GM18511 (cell line): Measurements from ENCODE around the gene RBM38.

Experiments used
- ATAC-seq: cut with Tn5 transposase; IDR thresholded peaks from one replicate; pipeline ENCODE4 v1.9.1; 2021; ENCODE audit warnings: mild to moderate bottlenecking, moderate library complexity; ENCODE audit not compliant: unreplicated experiment

The RBM38 gene

GRCh38 chr20:57433657-57434389, 42.6 kb downstream of the RBM38 start:
- no peak for ATAC-seq

- no peak for ATAC-seq
These were observed 43.1 kb downstream of the RBM38 start for GRCh38 chr20:57434390-57434700.

GRCh38 chr20:57435105-57435497, 43.9 kb downstream of the RBM38 start:
- no peak for ATAC-seq

- ATAC-seq = no peak
These were observed 44.5 kb downstream of the RBM38 start for GRCh38 chr20:57435498-57436222.

- no peak for ATAC-seq
These were observed 45.0 kb downstream of the RBM38 start for GRCh38 chr20:57436223-57436545.

- ATAC-seq = no peak
These were observed 46.1 kb downstream of the RBM38 start for GRCh38 chr20:57437267-57437666.

GRCh38 chr20:57437672-57438330, 46.6 kb downstream of the RBM38 start:
- no peak for ATAC-seq

- no peak for ATAC-seq
These were observed 47.4 kb downstream of the RBM38 start for GRCh38 chr20:57438552-57438951.

GRCh38 chr20:57439432-57439831, 48.2 kb downstream of the RBM38 start:
- no peak for ATAC-seq

GRCh38 chr20:57439993-57440392, 48.8 kb downstream of the RBM38 start:
- no peak for ATAC-seq

- ATAC-seq = no peak
These were observed 49.7 kb downstream of the RBM38 start for GRCh38 chr20:57440678-57441509.

GRCh38 chr20:57441510-57442154, 50.4 kb downstream of the RBM38 start:
- no peak for ATAC-seq

GRCh38 chr20:57442158-57442887, 51.1 kb downstream of the RBM38 start:
- no peak for ATAC-seq

- no peak for ATAC-seq
These were observed 51.7 kb downstream of the RBM38 start for GRCh38 chr20:57442888-57443239.

GRCh38 chr20:57443349-57444265, 52.4 kb downstream of the RBM38 start:
- no peak for ATAC-seq

- no peak for ATAC-seq
These were observed 53.3 kb downstream of the RBM38 start for GRCh38 chr20:57444394-57445048.

- ATAC-seq = no peak
These were observed 54.1 kb downstream of the RBM38 start for GRCh38 chr20:57445298-57445697.

- ATAC-seq = no peak
These were observed 54.6 kb downstream of the RBM38 start for GRCh38 chr20:57445774-57446173.
